Ovary (tissue), 9 donors: Measurements from ENCODE around the gene TTC7B. TPM values are rescaled to one million over a fixed set of nuclear protein-coding genes. Genes with fewer than 3 reads are reported as not detected.

Source experiments
- DNase-seq, 5 donors: peaks; one replicate each; pipeline ENCODE4 v3.0.0-alpha.2; 2019 to 2020
- H3K27ac ChIP-seq, 2 donors: fragments of 200-600 bp; one replicate each; pipeline versions ENCODE4 v1.5.1 to v1.8.0; 2019 to 2022
- H3K27me3 ChIP-seq: fragments of 200-600 bp; one replicate; pipeline ENCODE4 v1.8.0; 2022
- H3K36me3 ChIP-seq: fragments of 200-600 bp; sonication (generic); one replicate; pipeline ENCODE4 v1.5.1; 2019
- H3K4me1 ChIP-seq: one replicate; pipeline ENCODE4 v1.8.1; 2013; ENCODE audit warnings: mild to moderate bottlenecking, moderate library complexity; ENCODE audit not compliant: insufficient read depth
- H3K4me3 ChIP-seq: fragments of 200-600 bp; sonication (generic); one replicate; pipeline ENCODE4 v1.5.1; 2017
- H3K9me3 ChIP-seq, 2 donors: fragments of 200-600 bp in 1 of 2; sonication (generic) in 1 of 2; one replicate each; pipeline versions ENCODE4 v1.5.1 to v1.8.1; 2013 to 2019; ENCODE audit warnings: mild to moderate bottlenecking in 1 of 2, moderate library complexity in 1 of 2
- EP300 ChIP-seq: sonication (generic); formaldehyde crosslinking; IDR thresholded peaks from one replicate; pipeline ENCODE4 v1.6.1; 2017; ENCODE audit warnings: antibody characterized with exemption
- POLR2A ChIP-seq: fragments of 450-650 bp; IDR thresholded peaks from one replicate; pipeline ENCODE4 v1.6.1; 2017; ENCODE audit warnings: antibody characterized with exemption, mild to moderate bottlenecking, moderate library complexity
- WGBS, 3 donors: extraction: QIAGEN DNeasy Blood & Tissue Kit in 1 of 3; methylation state at CpG; one replicate each; pipeline versions ENCODE4 v1.1.5 to v1.1.7; 2013 to 2017; 5-methylcytosine and 5-hydroxymethylcytosine counted together
- intact Hi-C, 4 donors: fragments of 100-400 bp; cut with DNase I; formaldehyde crosslinking; loops; one replicate each; pipeline versions ENCODE4 v1.11.0 to v1.15.1; 2022 to 2023
- polyA plus RNA-seq, 2 donors: library from polyadenylated mRNA; stranded (reverse); fragments of 200-250 nt in 1 of 2; fragments of 350-450 nt in 1 of 2; fragmentation: Illumina TruSeq in 1 of 2; extraction: RNeasy Lipid Tissue Mini Kit (QIAGEN cat#74804) in 1 of 2; gene quantifications; one replicate each; pipeline ENCODE4 v1.2.3, GENCODE V29; 2013 to 2014
- total RNA-seq, 7 donors: library from RNA; depleted of rRNA in 2 of 7; stranded (reverse); fragments of >200 nt in 2 of 7; fragmentation: NEBNext Ultra II Directional in 3 of 7; extraction: Animal tissue kit (Norgen Biotek cat#: 25700) in 3 of 7; gene quantifications; one replicate each; pipeline versions ENCODE4 v1.1.0 to v1.2.4, GENCODE V29; 2016 to 2023
- TF ChIP-seq, protein P1 (sequence below), 3 donors: fragments of 450-650 bp in 2 of 3; fragments of 200-600 bp in 1 of 3; IDR thresholded peaks; one replicate each; pipeline versions ENCODE4 v1.5.1 to v1.8.0; 2016 to 2022; ENCODE audit warnings: antibody characterized with exemption in 3 of 3, mild to moderate bottlenecking in 1 of 3
- donor health status: DM: no; HTN: no; CAD: no; lungs with moderate emphysema.
- donor health status: DM: no; HTN: no; CAD: no.
- donor health status: Bipolar disorder and iron deficiency.
- donor health status: DM: yes; HTN: yes; CAD: no.
- donor health status: DM: no; HTN: no; CAD: no.
- donor health status: DM: yes; HTN: yes; CAD: no.

The TTC7B gene
- total and polyA plus RNA-seq, 9 donors = 18.2 to 39.5 (median 34.2) TPM

DNA sequence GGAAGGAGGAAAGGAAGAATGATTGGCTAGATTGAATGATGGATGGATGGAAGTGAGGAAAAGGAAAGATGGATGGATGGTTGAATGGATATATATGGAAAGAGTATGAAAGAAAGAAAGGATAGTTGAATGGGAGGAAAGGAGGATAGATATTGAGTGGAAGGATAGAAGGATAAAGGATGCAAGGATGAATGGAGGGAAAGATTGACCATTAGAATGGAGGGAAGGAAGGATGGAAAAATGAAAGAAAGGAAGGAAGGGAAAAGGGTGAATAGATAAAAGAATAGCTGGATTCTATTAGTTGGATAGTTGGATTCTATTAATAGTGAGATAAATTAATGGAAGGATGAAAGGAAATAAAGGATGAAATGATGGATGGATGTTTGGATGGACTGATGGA is 313.5 kb downstream of the TTC7B start:
- TF ChIP-seq, protein P1, sequence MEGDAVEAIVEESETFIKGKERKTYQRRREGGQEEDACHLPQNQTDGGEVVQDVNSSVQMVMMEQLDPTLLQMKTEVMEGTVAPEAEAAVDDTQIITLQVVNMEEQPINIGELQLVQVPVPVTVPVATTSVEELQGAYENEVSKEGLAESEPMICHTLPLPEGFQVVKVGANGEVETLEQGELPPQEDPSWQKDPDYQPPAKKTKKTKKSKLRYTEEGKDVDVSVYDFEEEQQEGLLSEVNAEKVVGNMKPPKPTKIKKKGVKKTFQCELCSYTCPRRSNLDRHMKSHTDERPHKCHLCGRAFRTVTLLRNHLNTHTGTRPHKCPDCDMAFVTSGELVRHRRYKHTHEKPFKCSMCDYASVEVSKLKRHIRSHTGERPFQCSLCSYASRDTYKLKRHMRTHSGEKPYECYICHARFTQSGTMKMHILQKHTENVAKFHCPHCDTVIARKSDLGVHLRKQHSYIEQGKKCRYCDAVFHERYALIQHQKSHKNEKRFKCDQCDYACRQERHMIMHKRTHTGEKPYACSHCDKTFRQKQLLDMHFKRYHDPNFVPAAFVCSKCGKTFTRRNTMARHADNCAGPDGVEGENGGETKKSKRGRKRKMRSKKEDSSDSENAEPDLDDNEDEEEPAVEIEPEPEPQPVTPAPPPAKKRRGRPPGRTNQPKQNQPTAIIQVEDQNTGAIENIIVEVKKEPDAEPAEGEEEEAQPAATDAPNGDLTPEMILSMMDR (IDR thresholded peaks at IDR 0.05) = no peak
- TF ChIP-seq POLR2A = no peak
- no peak for TF ChIP-seq EP300
- no peaks in the 10 kb centered on the region for H3K9me3 ChIP-seq
- H3K36me3 ChIP-seq = no peaks in the 10 kb centered on the region
- DNase-seq = no peak
- H3K4me1 ChIP-seq = no peaks in the 10 kb centered on the region
- intact Hi-C loops = no loop called here
- H3K4me3 ChIP-seq = no peak overlapping the region
- H3K27ac ChIP-seq = no peak overlapping the region
- H3K27me3 ChIP-seq = no peaks in the 10 kb centered on the region

DNA sequence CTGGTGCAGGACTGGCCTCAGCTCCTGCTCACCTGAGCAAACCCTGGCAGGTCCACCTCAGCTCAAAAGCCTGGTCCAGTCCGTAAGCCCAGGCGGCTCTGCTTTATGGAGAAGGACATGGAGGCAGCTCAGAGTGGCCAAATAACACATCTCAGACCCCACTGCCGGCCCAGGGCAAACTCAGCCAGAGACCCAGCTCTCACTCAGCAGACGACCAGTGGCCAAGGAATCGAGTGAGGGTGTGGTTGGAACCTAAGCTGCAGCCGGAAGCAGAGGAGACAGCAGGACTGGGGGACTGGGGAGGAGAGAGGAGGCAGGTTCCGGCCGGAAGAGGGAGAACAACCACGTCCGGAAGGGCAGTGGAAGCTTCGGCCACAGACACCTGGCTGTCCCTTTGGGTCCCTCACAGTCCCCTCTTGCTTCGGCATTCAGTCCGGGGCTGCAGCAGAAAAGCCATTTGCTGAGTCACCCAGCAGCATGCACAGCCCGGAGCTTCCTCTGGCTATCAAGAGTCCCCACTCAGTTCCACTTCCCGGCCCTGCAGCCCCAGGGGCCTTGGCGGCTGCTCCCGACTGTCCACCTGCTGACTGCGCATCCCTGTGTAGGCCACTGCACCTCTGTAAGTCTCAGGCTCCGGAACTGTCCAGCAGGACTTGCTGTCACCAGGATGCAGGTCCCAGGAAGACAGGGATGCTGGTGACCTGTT is 315.4 kb downstream of the TTC7B start:
- H3K4me1 ChIP-seq = no peaks in the 10 kb centered on the region
- H3K36me3 ChIP-seq = no peaks in the 10 kb centered on the region
- H3K9me3 ChIP-seq = no peaks in the 10 kb centered on the region
- H3K27ac ChIP-seq = no peak overlapping the region
- TF ChIP-seq POLR2A (no peak), EP300 (no peak)
- TF ChIP-seq, protein P1 (IDR thresholded peaks at IDR 0.05) = no peak
- WGBS, 3 donors = 76 to 80% (median 79%) methylated on average over 19 of the region's 19 CpGs
- DNase-seq = peak in 1 of 5 donors; percentile 21
- H3K27me3 ChIP-seq = no peaks in the 10 kb centered on the region
- intact Hi-C loops = no loop called here
- no peak overlapping the region for H3K4me3 ChIP-seq

DNA sequence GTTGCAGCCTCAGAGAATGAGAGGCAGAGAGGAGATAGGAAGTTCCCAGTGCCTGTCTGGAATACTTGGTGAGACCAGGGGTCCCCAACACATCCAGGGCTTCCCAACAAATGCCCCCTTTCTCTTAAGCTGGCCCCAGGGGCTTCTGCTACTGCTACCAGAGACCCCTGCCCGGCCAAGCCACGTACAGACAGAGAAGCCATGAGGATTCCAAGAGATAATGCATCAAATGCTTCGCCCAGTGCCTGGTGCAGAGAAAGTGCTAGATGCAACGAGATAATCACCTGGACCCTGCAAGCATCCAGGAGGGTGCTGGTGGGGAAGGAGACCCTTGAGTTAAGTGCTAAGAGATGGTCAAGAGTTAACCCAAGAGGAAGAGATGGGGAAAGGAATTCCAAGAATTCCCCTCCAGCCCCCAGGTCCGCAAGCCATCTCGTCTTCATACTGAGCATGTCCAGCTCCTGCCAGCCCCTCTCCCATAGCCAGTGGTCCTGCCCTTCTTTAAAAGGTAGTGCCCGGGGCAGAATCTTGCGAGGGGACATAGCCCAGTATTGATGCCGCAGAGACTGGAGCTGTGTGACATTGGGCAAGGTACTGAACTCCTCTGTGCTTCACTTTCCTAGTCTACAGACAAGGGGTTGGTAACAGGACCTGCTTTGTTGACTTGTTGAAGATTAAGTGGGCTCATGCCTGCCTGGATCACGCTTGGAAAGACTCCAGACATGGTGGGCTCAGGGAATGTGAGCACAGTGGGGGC is 316.1 kb downstream of the TTC7B start:
- peak in 1 of 5 donors; percentile 13 for DNase-seq
- WGBS, 3 donors = 61 to 65% (median 61%) methylated on average over 10 of the region's 10 CpGs
- H3K4me1 ChIP-seq = no peaks in the 10 kb centered on the region
- intact Hi-C loops = no loop called here
- H3K27ac ChIP-seq = no peak overlapping the region
- H3K36me3 ChIP-seq = no peaks in the 10 kb centered on the region
- H3K27me3 ChIP-seq = no peaks in the 10 kb centered on the region
- no peak overlapping the region for H3K4me3 ChIP-seq
- no peak for TF ChIP-seq EP300
- TF ChIP-seq POLR2A = no peak
- TF ChIP-seq, protein P1 (IDR thresholded peaks at IDR 0.05) = no peak
- H3K9me3 ChIP-seq = no peaks in the 10 kb centered on the region

DNA sequence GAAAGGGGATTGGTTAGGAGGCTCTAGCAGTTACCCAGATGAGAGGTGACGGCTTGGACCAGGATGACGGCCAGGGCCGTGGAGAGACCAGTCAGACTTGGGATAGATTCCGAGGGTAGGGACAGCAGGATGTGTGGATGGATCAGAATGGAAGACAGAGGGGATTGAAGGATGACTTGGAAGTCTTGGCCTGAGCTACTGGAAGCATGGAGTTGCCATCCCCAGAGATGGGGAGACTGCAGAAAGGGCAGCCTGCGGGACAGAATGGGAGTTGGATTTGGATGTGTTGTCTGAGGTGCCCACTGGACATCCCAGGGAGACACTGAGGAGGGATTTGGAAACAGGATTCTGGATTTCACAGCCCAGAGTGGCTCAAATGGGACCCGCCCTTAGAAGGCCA is 317.1 kb downstream of the TTC7B start:
- Histone ChIP-seq H3K27ac (no peak overlapping the region), H3K9me3 (no peaks in the 10 kb centered on the region), H3K36me3 (no peaks in the 10 kb centered on the region), H3K27me3 (no peaks in the 10 kb centered on the region), H3K4me1 (no peaks in the 10 kb centered on the region), H3K4me3 (no peak overlapping the region)
- peak in 1 of 5 donors; percentile 5 for DNase-seq
- intact Hi-C loops = no loop called here
- WGBS, 3 donors = 90 to 93% (median 92%) methylated on average over 6 of the region's 6 CpGs
- no peak for TF ChIP-seq POLR2A
- TF ChIP-seq EP300 = no peak
- TF ChIP-seq, protein P1 (IDR thresholded peaks at IDR 0.05) = no peak
